SK-N-MC (cell line): ENCODE measurements around the gene PTDSS2.

Experiments
- DNase-seq: peaks from one replicate; pipeline ENCODE4 v3.0.0-alpha.2; 2011; ENCODE audit warnings: low read depth, low spot score
- H3K27ac ChIP-seq: fragments of 200-600 bp; sonication (generic); 2 replicates; pipeline ENCODE4 v1.5.1; 2016; ENCODE audit warnings: mixed run types
- H3K36me3 ChIP-seq: fragments of 200-600 bp; sonication (generic); 2 replicates; pipeline ENCODE4 v1.6.1; 2017; ENCODE audit warnings: antibody characterized with exemption, low read length, mixed read lengths; ENCODE audit not compliant: insufficient read depth
- H3K4me3 ChIP-seq: fragments of 200-600 bp; sonication (generic); 2 replicates; pipeline ENCODE4 v1.5.1; 2016
- H3K9ac ChIP-seq: fragments of 200-600 bp; sonication (generic); 2 replicates; pipeline ENCODE4 v1.8.0; 2017; ENCODE audit warnings: mixed run types, mixed read lengths; ENCODE audit not compliant: insufficient read length
- H3K9me3 ChIP-seq: fragments of 200-600 bp; sonication (generic); 2 replicates; pipeline ENCODE4 v1.6.1; 2017; ENCODE audit warnings: low read depth, mild to moderate bottlenecking, antibody characterized with exemption, low read length, moderate library complexity, mixed read lengths
- EZH2 ChIP-seq: fragments of 200-600 bp; sonication (generic); IDR thresholded peaks from one replicate; pipeline ENCODE4 v1.6.1; 2017; ENCODE audit warnings: antibody characterized with exemption
- FOXP2 ChIP-seq: optimal IDR thresholded peaks from 2 replicates; pipeline ENCODE3; 2011; ENCODE audit warnings: mild to moderate bottlenecking, moderate library complexity; ENCODE audit not compliant: insufficient read depth; ENCODE audit errors: extremely low read length, control extremely low read depth
- POLR2AphosphoS5 ChIP-seq: IDR thresholded peaks from 2 replicates; pipeline ENCODE4 v1.6.1; 2012; ENCODE audit warnings: mild to moderate bottlenecking, low read depth, low read length, borderline replicate concordance

Gene PTDSS2

DNA sequence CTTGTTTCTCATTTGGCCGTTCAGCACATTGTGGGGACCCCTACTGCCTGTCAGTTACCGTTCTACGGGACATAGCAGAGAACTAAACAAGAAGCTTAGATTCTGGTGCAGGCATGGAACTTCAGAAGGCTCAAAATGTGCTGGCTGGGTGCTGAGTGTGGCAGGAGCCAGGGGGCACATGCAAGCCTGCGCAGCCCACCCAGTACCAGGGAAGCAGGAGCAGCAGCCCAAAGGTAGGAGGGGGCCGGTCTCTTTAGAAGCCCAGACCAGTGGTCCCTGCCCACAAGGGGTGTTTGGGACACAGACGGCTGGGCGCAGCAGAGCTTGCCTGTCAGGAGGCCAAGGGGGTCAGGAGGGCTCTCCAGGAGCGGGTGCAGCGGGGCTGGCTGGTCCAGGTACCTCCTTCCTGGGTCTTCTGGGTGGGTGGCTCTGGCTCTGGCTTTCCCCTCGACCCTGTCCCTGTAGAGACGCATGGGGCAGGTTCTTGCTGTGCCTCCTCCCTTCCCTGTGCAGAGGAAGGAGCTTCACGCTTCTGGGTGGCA is 2.2 kb downstream of the PTDSS2 start:
- Histone ChIP-seq H3K27ac (no peak overlapping the region), H3K9ac (no peak overlapping the region), H3K4me3 (no peak overlapping the region), H3K9me3 (no peaks in the 10 kb centered on the region), H3K36me3 (peaks cover 13% of the 10 kb centered on the region; the same call in 1 of the 2 replicates)
- TF ChIP-seq FOXP2 (no peak), EZH2 (no peak), POLR2AphosphoS5 (no peak)
- DNase-seq: no peak

DNA sequence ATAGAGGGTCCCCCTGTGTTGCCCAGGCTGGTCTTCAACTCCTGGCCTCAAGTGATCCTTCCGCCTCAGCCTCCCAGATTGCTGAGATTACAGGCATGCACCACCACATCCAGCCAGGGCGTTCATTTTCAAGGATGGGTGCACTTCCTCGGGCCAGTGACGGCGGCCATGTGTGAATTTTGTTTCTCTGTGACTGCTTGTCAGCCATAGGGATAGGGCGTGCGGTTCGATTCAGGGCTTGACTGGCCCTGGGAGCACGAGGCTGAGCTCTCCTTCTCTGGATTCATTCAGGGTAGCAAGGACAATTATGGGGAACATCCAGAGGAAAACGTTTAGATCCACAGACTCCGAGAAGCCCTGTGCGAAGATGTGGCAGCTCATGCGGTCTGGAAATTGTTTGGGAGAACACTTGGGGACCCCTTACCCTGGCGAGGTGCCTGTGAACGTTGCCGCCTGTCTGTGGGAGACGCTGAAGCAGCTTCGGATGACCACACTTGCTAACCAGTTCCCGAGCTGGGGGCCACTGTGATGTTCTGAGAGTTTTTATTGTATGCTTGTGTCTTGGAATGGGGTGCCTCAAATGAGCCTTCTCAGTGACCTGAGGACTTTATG is 2.9 kb downstream of the PTDSS2 start:
- peaks cover 13% of the 10 kb centered on the region; the same call in 1 of the 2 replicates for H3K36me3 ChIP-seq
- DNase-seq: no peak
- TF ChIP-seq FOXP2: no peak
- no peak for TF ChIP-seq EZH2
- TF ChIP-seq POLR2AphosphoS5: no peak
- no peaks in the 10 kb centered on the region for H3K9me3 ChIP-seq
- no peak overlapping the region for H3K9ac ChIP-seq
- no peak overlapping the region for H3K4me3 ChIP-seq
- no peak overlapping the region for H3K27ac ChIP-seq

GRCh38 chr11:453564-453963 is 3.5 kb downstream of the PTDSS2 start:
- no peaks in the 10 kb centered on the region for H3K9me3 ChIP-seq
- no peak overlapping the region for H3K9ac ChIP-seq
- peaks cover 13% of the 10 kb centered on the region; the same call in 1 of the 2 replicates for H3K36me3 ChIP-seq
- no peak for DNase-seq
- no peak overlapping the region for H3K4me3 ChIP-seq
- no peak overlapping the region for H3K27ac ChIP-seq
- no peak for TF ChIP-seq EZH2
- TF ChIP-seq FOXP2: no peak
- no peak for TF ChIP-seq POLR2AphosphoS5

GRCh38 chr11:454043-454442 is 4.0 kb downstream of the PTDSS2 start:
- TF ChIP-seq EZH2 (no peak), FOXP2 (no peak), POLR2AphosphoS5 (no peak)
- H3K9ac ChIP-seq: no peak overlapping the region
- no peak for DNase-seq
- H3K36me3 ChIP-seq: peaks cover 13% of the 10 kb centered on the region; the same call in 1 of the 2 replicates
- H3K9me3 ChIP-seq: no peaks in the 10 kb centered on the region
- H3K27ac ChIP-seq: no peak overlapping the region
- H3K4me3 ChIP-seq: no peak overlapping the region

DNA sequence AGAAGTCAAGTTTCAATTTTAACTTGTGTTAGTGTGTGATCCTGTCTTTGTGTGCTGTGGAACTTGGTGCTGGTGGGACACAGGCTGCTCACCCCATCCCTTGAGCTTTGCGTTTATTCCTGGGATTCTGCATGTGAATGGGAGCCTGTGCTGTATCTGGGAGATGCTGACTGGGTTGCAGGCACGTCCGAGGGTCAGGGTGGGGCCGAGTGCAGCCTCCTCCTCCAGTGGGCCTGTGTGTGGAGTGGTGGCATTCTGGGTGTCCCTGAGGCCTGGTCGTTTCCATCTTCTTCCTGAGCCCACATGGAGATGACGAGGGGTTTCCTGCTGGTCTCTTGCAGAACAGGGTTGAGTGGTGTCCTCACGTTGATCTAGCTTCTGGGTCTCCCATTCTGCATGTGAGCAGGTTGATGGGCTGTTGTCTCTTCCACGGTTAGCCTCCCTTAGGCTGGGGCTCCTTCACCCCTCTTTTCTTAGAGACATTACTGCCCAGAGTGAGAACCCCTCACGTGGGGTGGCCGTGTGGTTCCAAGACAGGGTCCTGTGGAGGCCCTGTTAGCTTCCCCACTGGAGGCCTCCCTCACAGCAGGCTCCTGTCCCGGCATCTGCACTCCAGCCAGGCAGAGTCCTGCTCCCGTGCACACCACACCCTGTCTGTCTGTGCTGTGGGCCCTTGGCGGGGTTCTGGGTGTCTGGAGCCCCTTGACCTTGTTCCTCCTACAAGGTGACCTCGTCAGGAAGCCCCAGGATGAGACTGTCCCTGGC is 4.9 kb downstream of the PTDSS2 start:
- TF ChIP-seq POLR2AphosphoS5 (no peak), FOXP2 (no peak), EZH2 (no peak)
- no peak overlapping the region for H3K9ac ChIP-seq

DNA sequence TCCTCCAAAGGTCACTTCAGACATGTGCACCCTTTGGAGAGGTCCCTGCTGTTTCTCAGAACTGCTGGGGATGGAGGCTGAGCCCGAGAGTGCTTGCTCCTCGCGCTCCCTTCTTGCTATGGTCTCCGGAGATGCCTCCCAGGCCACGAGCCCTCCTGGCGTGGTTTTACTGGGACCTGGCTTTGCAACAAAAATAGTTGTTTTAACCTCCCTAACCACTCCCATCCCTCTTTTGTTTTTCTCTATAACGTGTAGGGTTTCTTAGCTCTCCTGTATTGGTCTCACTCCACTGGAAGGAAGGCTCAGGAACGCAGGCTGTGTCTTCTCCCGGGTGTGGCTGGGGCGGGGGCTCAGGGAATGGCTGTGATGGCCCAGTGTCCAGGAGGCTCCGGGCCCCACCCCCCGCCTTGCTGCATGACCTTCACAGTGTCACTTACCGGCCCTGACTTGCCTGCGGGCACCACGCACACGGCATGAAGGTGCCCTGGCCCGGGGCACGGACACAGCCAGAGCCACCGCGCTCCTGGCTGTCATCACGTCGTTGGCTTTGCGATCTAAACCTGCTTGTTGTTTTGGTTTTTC is 5.6 kb downstream of the PTDSS2 start:
- H3K36me3 ChIP-seq: peaks cover 13% of the 10 kb centered on the region; the same call in 1 of the 2 replicates
- H3K4me3 ChIP-seq: no peak overlapping the region
- no peak for DNase-seq
- no peaks in the 10 kb centered on the region for H3K9me3 ChIP-seq
- no peak overlapping the region for H3K9ac ChIP-seq
- TF ChIP-seq EZH2 (no peak), FOXP2 (no peak), POLR2AphosphoS5 (no peak)
- H3K27ac ChIP-seq: no peak overlapping the region

More for the DNA sequence above, 4.9 kb downstream of the PTDSS2 start:
- no peak for DNase-seq
- H3K27ac ChIP-seq: no peak overlapping the region
- H3K36me3 ChIP-seq: peaks cover 13% of the 10 kb centered on the region; the same call in 1 of the 2 replicates
- no peak overlapping the region for H3K4me3 ChIP-seq
- no peaks in the 10 kb centered on the region for H3K9me3 ChIP-seq

DNA sequence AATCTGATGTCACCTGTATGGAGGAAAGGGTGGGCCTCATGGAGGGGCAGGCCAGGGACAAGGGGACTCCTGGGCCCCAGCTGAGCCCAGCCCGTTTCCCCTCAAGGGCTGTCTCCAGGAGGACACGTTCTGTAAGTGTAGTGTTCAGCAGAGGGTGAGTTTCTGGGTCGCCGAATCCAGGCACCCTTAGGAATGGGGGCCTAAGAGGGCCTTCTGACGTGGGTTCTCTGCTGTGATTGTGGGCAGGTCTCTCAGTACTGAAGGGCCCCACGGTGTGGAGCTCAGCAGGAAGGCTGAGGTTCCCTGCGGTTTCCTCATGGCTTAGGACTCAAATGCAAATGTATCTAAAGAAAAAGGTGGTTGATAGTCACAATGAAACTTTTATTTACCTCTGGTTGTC is 6.5 kb downstream of the PTDSS2 start:
- Histone ChIP-seq H3K4me3 (no peak overlapping the region), H3K9me3 (no peaks in the 10 kb centered on the region)

GRCh38 chr11:457111-457760 is 7.2 kb downstream of the PTDSS2 start:
- TF ChIP-seq FOXP2: no peak
- no peak for TF ChIP-seq EZH2
- no peak for TF ChIP-seq POLR2AphosphoS5
- Histone ChIP-seq H3K36me3 (peaks cover 13% of the 10 kb centered on the region; the same call in 1 of the 2 replicates), H3K4me3 (no peak overlapping the region), H3K9ac (no peak overlapping the region), H3K9me3 (no peaks in the 10 kb centered on the region), H3K27ac (no peak overlapping the region)
- DNase-seq: no peak

More for the DNA sequence above, 6.5 kb downstream of the PTDSS2 start:
- DNase-seq: no peak
- Histone ChIP-seq H3K36me3 (peaks cover 13% of the 10 kb centered on the region; the same call in 1 of the 2 replicates), H3K9ac (no peak overlapping the region), H3K27ac (no peak overlapping the region)
- TF ChIP-seq EZH2: no peak
- TF ChIP-seq POLR2AphosphoS5: no peak
- TF ChIP-seq FOXP2: no peak
